GM20000 (cell line): ENCODE measurements around the gene L3MBTL1.

ENCODE experiments used
- DNase-seq: peaks from one replicate; pipeline ENCODE4 v3.0.0; 2012; ENCODE audit warnings: low spot score
- TF ChIP-seq, protein P1 (sequence below): IDR thresholded peaks from 2 replicates; pipeline ENCODE4 v1.5.1; 2012; ENCODE audit warnings: mild to moderate bottlenecking, control low read depth; ENCODE audit errors: extremely low read depth, missing control alignments

Gene L3MBTL1

DNA sequence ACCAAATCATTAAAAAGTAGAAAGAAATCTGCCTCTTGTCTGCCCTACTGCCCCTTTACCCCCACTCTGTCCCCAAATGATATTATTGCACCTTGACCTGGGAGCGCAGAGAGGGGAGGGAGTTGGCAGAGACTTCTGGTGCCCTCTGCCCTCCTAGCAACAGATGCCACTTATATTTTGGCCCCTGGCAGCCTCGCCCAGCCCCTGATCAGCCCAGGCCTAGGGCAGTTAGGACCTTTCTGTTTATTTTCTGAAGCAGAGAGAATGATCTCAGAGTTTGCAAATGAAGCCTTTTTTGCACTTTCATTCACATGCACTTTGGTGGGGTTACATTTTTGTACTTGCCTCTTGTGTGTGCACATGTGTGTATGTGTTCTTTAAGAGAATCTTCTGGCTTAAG lies 43.0 kb downstream of the L3MBTL1 start:
- DNase-seq, result no peak
- TF ChIP-seq, protein P1, sequence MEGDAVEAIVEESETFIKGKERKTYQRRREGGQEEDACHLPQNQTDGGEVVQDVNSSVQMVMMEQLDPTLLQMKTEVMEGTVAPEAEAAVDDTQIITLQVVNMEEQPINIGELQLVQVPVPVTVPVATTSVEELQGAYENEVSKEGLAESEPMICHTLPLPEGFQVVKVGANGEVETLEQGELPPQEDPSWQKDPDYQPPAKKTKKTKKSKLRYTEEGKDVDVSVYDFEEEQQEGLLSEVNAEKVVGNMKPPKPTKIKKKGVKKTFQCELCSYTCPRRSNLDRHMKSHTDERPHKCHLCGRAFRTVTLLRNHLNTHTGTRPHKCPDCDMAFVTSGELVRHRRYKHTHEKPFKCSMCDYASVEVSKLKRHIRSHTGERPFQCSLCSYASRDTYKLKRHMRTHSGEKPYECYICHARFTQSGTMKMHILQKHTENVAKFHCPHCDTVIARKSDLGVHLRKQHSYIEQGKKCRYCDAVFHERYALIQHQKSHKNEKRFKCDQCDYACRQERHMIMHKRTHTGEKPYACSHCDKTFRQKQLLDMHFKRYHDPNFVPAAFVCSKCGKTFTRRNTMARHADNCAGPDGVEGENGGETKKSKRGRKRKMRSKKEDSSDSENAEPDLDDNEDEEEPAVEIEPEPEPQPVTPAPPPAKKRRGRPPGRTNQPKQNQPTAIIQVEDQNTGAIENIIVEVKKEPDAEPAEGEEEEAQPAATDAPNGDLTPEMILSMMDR, result no peak

DNA sequence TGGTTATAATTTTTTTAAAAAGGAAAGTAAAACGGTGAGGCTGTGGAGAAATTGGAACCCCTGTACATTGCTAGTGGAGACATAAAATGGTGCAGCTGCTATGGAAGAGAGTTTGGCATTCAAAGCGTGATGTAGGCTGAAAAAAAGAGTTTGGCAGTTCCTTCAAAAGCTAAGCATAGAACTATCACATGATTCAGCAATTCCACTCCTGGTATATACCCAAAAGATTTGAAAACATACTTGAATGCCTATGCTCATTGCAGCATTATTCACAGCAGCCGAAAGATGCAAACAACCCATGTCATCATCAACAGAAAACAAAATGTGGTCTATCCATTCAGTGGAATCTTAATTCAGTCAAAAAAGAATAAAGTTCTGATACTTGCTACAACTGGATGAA lies 46.9 kb downstream of the L3MBTL1 start:
- TF ChIP-seq, protein P1, result no peak

DNA sequence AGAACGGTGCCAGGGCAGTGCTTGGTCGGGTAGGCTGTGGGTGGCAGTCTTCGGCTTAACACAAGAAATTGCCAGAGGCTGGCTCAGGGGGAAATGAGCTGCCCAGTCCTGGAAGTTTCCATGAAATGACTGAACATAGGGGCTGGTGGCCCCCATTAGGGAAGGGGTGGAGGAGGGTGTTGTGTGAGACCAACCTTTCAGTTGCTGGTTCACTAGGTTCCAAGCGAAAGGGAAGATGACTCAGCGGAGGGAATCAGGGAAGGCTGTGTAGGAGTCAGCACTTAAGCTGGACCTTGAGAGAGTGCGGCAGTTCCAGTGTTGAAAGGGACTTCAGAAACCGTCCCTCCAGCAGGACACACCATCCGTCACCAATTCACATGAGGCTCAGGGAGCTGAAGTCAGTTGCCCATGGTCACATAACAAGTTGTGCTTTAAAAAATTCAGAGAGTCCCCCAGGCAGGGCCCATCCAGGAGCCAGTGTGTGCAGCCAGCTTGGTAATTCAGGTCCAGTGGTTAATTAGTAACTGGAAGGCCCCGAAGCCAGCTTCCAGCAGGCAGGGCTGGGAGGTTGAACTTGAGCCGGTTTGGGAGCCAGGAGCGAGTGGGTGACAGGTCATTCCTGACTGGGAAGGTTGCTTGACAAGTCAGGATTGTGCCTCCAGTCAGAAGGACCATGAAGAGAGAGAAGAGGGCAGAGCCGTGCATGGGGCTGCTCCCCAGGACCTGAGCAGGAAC lies 51.1 kb downstream of the L3MBTL1 start, which contains the start of gene SGK2:
Gene SGK2 (plus strand): TSS at position 616 of the 735 bp plus-strand sequence. CDS start 7,469 bp downstream, outside the sequence.
- no peak for DNase-seq
- TF ChIP-seq, protein P1, result no peak

More for the DNA sequence above, 46.9 kb downstream of the L3MBTL1 start:
- no peak for DNase-seq

DNA sequence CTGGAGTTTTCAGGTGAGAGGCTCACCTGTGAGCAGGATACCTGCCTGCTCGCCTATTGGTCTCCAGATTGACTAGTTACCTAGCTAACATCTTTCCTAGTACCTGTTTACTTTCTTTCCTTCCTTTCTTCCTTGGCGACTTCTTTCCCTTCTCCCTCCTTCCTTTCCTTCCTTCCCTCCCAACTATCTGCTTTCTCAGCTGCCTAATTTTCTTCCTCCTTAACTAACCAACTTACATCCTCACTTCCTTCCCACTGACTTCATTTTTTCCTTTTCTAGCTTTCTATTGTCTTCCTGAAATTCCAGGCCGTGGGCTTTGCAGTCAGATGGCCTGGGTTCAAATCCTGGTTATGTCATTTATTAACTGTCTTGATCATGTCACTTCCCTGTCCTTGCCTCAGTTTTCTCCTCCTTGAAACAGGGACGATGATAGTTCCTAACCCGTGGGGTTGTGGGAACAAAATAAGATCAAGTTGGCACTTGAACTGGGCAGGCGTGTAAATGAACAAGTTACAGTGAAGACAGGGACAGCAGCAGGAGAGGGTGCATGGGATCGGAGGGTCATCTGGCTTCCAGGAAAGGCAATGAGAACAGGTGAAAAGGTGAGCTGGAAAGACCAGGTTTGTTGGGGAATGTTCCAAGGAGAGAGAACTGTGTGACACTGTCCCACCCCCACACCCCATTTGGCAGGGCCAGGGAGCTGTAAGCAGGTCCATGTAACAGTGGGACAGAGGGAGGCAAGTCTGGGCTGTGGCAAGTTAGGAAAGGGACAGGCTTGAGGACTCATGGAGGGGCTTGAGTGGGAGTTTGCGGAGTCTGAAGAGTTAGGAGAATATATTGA lies 51.9 kb downstream of the L3MBTL1 start:
- DNase-seq, result no peak
- TF ChIP-seq, protein P1, result no peak

DNA sequence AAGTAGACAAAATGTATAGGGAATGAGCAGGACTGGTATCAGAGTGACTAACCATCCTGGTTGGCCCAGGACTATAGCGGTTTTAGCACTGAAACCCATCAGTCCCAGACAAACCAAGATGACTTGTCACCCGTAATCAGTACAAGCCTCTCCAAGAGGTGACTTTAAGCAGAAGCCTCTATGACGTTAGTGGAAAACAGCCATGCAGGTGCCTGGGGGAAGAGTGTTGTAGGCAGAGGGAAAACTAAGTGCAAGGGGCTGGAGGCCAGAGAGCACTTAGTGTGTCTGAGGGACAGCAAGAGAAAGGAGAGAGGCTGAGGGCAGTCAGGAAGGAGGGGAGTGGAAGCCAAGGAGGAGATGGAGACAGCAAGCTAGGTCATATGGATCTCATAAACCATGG lies 53.5 kb downstream of the L3MBTL1 start:
- DNase-seq, result no peak
- TF ChIP-seq, protein P1, result no peak

DNA sequence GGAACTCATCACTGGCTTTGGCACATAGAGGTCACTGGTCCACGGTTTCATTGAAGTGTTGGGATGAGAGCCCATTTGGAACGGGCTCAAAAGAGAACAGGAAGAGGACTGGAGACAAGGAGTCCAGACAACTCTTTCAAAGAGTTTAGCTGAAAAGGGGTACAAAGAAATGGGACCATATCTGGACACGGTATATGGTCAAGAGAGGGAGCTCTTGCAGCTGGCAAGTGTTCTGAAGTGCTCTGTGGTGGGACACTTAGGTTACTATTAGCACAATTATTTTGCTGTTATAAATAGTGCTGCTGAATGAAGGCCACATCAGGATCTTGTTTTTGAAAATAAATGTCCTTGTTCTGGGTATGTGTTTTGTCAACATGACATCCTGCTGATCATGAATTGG lies 55.9 kb downstream of the L3MBTL1 start:
- TF ChIP-seq, protein P1, result peak; percentile 15
- DNase-seq, result peak; percentile 31

DNA sequence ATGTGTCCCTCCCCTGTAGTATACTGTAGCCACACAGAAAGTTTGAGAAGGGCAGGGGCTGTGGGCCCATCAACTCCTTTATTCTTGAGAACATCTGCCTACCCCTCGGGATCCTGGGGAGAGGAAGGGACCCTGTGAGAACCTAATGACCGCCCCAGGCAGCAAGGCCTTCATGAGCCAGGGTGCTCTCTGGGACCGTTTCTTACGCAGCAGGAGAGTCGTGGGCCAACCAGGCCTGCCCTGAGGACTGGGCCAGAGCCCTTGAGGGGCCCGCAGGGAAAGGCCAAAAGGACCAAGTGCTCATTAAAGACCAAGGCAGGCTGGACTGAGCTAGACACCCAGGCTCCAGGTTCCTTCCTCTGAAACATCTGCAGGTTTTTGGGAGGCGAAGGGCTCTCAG lies 56.5 kb downstream of the L3MBTL1 start:
- no peak for DNase-seq
- TF ChIP-seq, protein P1, result no peak
